Measurements from ENCODE around the gene CECR2.

Gene CECR2

GRCh38 chr22:17368144-17368543 lies 1.1 kb upstream of the CECR2 start:
- DNase-seq (ENCODE audit: low read depth in 2 of 2), result no peak

GRCh38 chr22:17368554-17369438 lies 464 bp upstream of the CECR2 start:
- no peak for DNase-seq (ENCODE audit: low read depth in 2 of 2)

DNA sequence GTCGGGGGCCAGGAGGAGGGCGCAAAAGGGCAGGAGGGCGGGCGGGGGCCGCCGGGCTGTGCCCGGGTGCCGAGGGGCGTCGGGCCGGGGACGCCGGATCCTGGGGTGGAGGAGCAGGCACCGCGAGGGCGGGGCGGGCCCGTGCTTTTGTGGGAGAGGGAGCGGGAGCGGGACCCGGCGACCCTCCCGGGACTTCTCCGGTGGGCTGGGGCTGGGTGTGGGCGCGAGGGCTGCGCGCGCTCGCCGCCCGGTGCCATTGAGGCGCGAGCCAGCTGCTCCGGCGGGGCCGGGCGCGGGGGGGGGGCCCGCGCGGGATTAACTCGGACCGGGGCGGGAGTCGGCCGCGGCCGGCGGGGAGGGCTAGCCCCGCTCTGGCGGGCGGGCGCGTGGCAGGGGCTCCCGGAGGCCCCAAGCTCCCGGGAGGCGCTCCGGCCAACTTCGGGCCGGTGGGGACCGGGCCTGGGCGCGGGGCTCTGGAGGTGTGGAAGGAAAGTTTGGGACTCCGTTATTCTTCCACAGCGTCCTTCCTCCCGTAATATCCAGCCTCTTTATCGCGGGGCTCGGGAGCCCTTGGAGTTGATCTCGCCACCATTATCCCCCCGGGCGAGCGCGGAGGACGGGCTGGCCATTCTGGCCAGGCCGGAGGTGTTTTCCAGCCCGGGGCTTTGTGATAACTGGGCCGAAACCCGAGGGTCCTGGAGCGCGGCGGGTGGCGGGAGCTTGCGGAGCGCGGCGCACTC lies 936 bp downstream of the CECR2 start:
- no peak for DNase-seq (ENCODE audit: low read depth in 2 of 2)

DNA sequence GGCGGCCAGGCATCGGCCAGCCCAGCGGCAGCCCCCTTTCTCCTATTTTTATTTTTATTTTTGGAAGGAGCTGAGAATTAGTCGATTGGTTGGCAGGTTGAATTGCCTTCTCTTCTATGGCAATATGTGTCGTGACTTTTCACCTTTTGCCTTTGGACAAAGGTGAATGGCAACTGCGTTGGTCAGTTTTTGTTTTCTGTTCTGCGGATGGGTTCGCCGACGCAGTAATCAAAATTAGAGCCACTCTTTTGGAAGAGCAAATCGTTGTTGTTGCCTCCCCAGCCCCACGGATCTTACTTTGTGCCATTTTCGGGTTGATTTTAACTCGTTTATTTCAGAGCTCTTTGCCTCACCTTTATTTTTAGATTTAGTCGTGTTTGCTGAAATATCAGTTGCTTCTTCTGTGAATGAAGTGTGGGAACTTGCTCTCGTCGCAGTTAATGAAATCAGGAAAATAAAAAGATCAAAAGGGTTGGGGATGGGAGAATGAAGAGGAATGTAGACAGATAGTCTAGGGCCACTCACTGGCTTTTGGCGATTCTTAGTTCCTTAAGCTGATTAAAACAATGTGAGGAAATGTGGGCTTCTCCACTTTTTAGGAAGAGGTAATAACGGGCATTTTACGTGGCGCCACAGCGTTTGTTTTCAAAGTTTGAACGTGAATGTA lies 1.6 kb downstream of the CECR2 start:
- DNase-seq (ENCODE audit: low read depth in 2 of 2), result no peak

DNA sequence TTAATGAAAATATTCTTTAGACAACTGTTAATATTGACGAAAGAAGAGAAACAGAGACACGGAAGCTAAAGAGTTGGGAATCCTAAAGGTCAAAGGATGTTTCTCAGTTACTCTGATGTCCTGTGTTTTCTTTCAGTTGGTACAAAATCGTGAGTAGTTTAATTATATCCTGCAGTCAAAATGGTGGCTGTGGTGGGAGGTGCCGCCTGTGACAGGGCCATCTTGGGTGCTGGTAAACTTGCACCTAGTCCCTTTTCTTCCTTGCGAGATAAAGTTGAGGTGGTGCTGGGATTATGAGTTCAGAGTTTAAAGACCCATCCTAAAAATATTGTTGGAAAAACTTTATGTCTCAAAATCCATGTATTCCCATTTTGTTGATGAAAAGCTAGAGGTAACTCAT lies 2.2 kb downstream of the CECR2 start:
- no peak for DNase-seq (ENCODE audit: low read depth in 2 of 2)

- DNase-seq (ENCODE audit: low read depth in 2 of 2), result no peak
These were observed 4.6 kb downstream of the CECR2 start for GRCh38 chr22:17373855-17374254.

DNA sequence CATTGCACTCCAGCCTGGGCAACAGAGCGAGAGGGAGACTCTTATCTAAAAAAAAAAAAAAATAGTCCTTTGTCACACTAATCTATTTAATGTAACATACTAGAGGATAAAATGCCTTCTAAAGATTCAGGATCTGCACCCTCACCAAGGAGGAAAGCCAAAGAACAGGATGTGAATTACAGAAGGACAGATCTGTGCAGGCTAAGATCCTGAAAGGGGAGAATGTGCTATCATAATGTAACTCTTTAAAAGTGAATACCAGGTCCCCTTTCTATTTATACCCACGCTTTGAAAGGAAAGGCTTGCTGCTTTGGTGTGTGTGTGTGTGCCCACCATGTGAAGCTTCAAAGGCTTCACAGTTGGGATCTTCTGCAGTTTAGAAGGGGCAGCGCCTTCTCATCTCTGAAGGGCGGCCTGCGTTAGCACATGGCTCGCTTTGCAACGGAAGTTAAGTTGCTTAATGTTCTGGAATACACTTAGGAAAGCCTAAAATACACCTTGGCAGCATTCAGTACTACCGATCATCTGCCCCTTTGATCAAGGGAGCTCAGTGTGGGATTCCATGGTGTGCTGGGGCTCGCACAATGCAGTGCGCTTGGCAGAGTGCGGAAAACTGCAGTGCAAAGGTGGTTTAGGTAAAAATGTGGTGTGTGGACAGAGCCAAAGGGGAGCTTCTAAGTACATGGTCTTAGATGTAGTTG lies 6.8 kb downstream of the CECR2 start:
- DNase-seq (ENCODE audit: low read depth in 2 of 2), result no peak

GRCh38 chr22:17376950-17377349 lies 7.7 kb downstream of the CECR2 start:
- DNase-seq (ENCODE audit: low read depth in 2 of 2), result no peak

GRCh38 chr22:17379944-17380343 lies 10.7 kb downstream of the CECR2 start:
- no peak for DNase-seq (ENCODE audit: low read depth in 2 of 2)

DNA sequence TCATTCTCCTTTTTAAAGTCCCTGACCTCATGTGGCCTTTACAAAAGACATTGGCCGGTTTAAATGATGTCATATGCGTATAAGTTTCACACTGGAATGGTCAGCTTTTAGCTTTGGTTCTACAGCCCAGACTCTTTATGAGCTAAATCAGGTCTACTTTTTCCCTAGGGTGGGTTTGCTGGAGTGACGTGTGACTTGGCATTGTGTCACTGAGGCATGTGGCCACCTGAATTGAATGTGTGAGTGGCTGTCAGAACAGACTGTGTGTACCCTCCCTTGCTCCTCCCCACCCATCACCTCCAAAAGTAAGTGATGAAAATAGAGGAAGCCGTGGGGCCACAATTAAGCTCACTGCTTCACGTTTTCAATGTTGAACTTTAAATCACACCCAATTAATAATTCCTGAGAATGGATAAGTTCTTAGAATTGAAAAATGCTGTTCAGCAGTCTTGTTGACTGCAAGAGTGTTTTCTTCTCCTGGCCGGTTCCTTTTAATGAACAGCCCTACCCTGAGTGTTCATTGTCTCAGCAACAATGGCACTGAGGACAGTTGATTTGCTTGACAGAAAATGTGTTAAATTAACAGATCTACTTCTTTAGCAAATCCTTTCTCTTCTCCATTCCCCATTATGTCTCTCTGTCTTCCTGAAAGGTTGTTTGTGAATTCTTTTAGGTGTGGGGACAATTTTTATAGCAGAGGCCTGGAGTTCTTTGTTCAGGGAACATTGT lies 11.3 kb downstream of the CECR2 start:
- DNase-seq (ENCODE audit: low read depth in 2 of 2), result no peak

GRCh38 chr22:17381192-17381913 lies 12.1 kb downstream of the CECR2 start:
- DNase-seq (ENCODE audit: low read depth in 2 of 2), result no peak

DNA sequence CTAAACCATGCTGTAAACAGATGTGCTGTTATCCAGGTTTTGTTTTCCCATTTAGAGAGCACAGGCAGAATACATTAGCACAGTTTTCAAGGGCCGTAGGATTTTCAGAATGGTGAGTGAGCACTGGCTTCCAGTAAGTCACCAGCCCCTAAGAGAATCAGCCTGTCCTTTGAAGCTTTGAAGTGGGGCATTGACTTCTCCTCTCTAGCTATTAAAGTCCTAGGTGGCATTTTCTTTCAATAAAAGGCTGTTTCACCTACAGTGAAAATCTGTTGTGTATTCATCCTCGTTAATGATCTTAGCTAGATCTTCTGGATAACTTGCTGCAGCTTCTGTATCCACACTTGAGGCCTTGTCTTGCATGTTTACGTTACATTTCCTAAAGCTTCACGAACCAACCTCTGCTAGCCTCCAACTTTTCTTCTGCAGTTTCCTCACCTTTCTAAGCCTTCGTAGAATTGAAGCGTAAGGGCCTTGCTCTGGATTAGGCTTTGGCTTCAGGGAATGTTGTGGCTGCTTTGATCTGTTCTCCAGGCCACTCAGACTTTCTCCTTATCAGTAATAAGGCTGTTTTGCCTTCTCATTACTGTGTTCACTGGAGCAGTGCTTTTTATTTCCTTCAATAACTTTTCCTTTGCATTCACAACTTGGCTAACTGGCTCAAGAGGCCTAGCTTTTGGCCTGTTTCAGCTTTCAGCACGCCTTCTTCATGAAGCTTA lies 15.5 kb downstream of the CECR2 start:
- no peak for DNase-seq (ENCODE audit: low read depth in 2 of 2)

GRCh38 chr22:17387356-17387755 lies 18.1 kb downstream of the CECR2 start:
- DNase-seq (ENCODE audit: low read depth in 2 of 2), result no peak

GRCh38 chr22:17388235-17388634 lies 19.0 kb downstream of the CECR2 start:
- DNase-seq (ENCODE audit: low read depth in 2 of 2), result no peak

DNA sequence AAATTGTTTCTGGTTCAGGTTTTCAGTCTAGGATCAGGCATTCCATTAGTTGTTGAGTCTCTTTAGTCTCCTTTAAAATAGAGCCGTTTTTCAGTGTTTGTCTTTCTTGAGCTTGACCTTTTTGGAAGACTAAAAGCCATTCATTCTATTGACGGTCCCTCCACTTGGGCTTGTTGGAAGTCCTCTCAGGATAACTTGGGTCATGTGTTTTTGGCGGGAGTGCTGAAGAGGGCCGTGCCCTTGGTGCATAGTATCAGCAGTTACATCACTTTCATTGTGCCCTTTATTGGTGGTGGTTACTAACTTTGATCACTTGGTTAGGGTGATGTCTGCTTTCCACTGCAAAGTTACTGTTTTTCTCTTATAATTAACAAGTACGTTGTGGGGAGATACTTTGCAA lies 20.8 kb downstream of the CECR2 start:
- DNase-seq (ENCODE audit: low read depth in 2 of 2), result no peak

DNA sequence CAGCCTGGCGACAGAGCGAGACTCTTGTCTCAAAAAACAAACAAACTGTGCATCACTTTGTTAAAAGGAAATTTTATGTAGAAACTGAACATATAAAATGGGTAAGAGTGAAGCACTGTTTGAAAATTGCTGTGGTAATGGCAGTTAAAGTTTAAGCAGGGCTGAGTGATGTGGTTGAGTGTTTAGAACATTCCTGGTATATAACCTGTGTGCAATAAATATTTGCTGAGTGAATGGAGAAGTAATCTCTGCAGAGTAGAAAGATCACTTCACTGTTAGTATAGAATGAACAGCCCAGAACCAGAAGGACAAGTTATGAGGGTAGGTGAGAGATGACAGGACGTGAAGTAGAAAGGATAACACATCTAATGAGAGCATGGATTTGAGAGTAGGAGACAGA lies 27.3 kb downstream of the CECR2 start:
- DNase-seq (ENCODE audit: low read depth in 2 of 2), result no peak

DNA sequence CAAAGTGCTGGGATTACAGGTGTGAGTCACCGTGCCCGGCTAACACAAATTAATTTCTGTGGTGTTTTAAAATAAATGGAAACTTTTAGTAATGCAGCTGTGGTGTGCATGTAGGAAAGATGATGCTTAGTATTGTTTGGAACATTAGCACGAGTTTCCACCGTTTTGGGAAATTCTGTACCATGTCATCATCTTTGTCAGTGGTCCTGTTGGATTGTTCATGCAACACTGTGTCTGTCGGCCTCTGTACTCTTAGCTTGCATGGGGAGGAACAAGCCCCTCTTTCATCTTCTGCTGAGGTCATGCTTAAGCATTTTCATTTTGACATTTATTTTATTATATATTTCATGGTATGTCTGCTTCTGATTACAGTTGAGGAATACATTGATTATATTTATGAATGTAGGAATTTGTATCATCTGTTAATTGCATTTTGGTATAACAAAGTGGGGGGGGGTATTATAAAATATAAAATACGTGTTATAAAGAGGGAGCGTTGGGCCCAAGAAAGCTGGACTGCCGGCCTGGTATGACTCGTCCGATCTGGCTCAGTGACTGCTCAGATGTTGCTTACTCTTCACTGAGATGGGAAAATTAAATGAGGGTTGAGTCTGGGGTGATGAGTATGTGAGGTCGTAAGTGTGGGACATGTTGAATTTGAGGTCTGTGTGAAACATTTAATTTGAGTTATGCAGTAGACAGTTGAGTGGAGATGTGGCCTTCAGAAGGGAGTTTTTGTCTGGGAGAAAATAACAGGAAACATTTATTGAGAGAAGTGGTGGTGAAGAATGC lies 28.7 kb downstream of the CECR2 start:
- no peak for DNase-seq (ENCODE audit: low read depth in 2 of 2)

DNA sequence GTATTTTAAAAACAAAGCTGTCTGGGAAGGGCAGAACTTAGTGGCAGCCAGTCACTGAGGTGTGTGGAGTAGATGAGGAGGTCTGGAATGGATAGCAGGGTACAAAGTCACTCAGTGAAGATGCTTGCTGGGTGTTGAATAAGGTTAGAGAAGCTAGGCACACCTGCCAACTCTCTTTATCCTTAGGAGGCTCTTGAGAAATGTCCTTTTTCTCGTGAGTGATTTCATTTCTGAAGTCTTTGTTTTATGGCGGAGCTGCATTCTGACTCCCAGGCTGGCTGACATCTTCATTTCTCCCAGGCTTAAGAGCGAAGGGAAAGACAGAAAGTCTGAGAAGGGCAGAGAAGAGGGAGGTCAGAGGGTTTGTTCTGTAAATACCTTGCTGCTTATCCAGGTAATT lies 31.0 kb downstream of the CECR2 start:
- no peak for DNase-seq (ENCODE audit: low read depth in 2 of 2)

DNA sequence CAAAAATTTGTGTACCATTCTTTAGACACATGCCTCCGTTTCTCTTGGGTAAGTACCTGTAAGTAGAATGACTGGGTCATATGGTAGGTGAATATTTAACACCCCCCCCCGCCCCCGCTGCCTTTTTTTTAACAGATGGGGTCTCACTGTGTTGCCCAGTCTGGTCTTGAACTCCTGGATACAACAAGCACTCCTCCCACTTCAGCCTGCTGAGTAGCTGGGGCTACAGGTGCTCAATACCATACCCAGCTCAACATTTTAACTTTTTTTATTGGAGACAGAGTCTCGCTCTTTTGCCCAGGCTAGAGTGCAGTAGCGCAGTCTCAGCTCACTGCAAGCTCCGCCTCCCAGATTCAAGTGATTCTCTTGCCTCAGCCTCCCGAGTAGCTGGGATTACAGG lies 32.5 kb downstream of the CECR2 start:
- no peak for DNase-seq (ENCODE audit: low read depth in 2 of 2)
